Measurements from ENCODE around the gene SPATA24. TPM values are rescaled to one million over a fixed set of nuclear protein-coding genes. Genes with fewer than 3 reads are reported as not detected.

Gene SPATA24
- total RNA-seq, 1 donor from 2014 or later: 4.6 TPM

DNA sequence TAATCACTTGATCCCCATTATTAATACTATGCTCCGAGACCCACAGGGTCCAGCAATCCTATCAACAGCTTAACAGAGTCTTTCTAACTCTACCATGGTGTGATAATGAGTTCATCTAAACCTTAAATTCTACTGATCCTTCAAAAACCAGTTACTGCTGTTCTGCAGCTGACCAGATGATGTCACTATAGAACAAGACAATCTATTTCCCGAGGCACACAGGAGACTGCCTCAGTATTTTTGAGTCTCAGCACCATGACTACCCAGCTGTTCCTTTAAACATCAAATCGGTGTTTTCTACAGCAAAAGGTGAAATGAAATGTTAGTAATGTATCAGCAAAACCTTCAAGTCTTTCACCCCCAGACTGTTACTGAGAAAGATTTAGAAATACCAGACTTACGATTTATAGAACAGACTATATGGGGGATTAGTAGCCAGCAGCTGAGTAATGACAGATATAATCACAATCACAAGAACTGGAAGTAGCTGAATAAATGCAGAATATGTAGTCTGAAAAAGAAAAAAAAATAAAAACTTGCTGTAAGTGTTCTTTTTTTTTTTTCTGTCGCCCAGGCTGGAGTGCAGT, 18.5 kb upstream of the SPATA24 start:
- DNase-seq (ENCODE audit: extremely low spot score, unreplicated experiment): no peak
- Mint-ChIP-seq H3K27ac (ENCODE audit: unreplicated experiment) (peak overlapping the region; percentile 76), H3K4me3 (ENCODE audit: unreplicated experiment) (no peak overlapping the region), H3K4me1 (ENCODE audit: unreplicated experiment) (peaks cover 3% of the 10 kb centered on the region), H3K9me3 (ENCODE audit: unreplicated experiment) (no peaks in the 10 kb centered on the region), H3K36me3 (ENCODE audit: unreplicated experiment) (peaks cover 38% of the 10 kb centered on the region), H3K27me3 (ENCODE audit: unreplicated experiment) (no peaks in the 10 kb centered on the region)
- peak; percentile 94 for TF ChIP-seq CTCF (IDR thresholded peaks at IDR 0.05)

DNA sequence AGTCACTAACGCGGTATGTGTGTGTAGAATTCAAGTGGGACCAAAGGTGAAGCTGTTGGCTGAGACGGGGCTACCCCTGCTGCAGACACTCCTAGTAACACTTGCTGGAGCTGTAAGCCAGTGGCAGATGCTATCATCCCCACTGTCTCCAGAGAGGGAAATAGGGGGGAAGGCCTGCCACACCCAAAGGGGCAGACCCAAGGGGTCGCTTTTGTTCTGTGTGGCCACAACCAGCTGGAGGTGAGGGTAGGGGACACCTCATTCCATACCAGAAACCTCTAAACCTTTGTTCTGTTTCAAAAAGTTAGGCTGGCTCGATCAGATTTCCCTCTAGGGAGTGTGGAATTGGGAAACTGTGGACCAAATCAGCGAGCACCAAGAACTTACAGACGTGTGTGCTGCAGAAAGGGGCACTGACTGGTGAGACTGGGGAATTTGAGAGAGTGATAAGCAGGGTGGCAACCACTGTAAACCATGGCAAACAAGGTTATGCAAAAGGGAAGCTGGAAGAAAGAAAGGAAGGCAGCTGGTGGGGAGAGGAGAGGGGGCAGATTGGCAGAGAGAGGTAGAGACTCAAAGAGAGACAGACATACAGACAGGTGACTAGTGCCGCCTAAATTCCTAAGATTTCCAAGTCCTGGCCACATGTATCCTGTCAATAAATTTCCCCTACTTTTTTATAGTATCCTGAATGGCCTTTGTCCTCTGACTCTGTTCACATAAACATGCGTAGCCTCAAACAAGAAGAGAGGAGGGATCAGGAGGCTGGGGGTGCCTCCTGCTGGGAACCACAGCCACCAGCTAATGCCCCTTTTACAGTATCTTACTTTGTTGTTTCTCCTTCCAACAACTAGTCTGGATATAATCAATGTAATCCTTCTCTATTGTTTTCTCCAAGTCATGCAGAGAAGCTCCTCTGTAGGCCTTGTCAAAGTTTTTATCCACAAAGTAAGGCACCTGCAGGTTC, 15.6 kb upstream of the SPATA24 start:
- Mint-ChIP-seq H3K4me1 (ENCODE audit: unreplicated experiment) (peaks cover 8% of the 10 kb centered on the region), H3K4me3 (ENCODE audit: unreplicated experiment) (no peak overlapping the region), H3K27ac (ENCODE audit: unreplicated experiment) (no peak overlapping the region), H3K27me3 (ENCODE audit: unreplicated experiment) (no peaks in the 10 kb centered on the region), H3K9me3 (ENCODE audit: unreplicated experiment) (no peaks in the 10 kb centered on the region), H3K36me3 (ENCODE audit: unreplicated experiment) (peaks cover 33% of the 10 kb centered on the region)
- no peak for DNase-seq (ENCODE audit: extremely low spot score, unreplicated experiment)
- no peak for TF ChIP-seq CTCF (IDR thresholded peaks at IDR 0.05)

DNA sequence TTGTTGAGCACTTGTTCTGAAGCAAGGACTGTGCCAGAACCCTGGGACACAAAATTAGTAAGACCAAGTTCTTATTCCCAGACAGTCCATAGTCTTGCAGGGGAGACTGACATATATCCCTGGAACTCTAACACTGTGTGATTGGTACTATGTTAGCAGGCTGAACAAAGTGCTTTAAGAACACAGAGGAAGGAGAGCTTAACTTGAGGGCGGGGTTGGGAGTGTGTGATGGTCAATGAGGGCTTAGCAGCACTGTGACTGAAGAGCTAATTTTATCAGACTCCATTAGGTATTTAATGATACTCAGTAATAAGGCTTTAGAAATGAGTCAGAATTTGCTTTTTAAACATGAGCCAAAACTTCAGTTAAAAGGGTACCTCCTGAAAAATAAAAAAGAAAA, 14.9 kb upstream of the SPATA24 start:
- Mint-ChIP-seq H3K4me1 (ENCODE audit: unreplicated experiment) (peaks cover 8% of the 10 kb centered on the region), H3K27me3 (ENCODE audit: unreplicated experiment) (no peaks in the 10 kb centered on the region), H3K4me3 (ENCODE audit: unreplicated experiment) (no peak overlapping the region), H3K27ac (ENCODE audit: unreplicated experiment) (no peak overlapping the region), H3K36me3 (ENCODE audit: unreplicated experiment) (peaks cover 35% of the 10 kb centered on the region), H3K9me3 (ENCODE audit: unreplicated experiment) (no peaks in the 10 kb centered on the region)
- no peak for TF ChIP-seq CTCF (IDR thresholded peaks at IDR 0.05)
- DNase-seq (ENCODE audit: extremely low spot score, unreplicated experiment): no peak

DNA sequence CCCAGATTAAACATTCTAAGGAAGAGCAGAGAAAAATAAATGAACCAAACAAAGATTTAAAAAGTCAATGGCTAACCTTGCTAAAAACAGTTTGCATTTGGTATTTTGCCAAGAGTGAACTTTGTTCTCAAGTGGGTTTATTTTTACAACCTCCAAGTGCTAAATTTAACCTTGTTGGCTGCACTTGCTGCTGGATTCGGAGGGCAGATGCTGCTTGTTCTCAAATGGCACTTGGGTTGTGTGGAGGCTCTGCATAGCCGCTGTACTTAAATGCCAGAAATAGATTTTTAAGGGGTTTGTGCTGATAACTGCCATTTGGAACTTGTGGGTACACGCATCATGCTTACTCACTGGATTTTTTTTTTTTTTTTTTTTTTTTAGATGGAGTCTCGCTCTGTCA, 13.3 kb upstream of the SPATA24 start:
- DNase-seq (ENCODE audit: extremely low spot score, unreplicated experiment): no peak
- Mint-ChIP-seq H3K4me3 (ENCODE audit: unreplicated experiment) (no peak overlapping the region), H3K9me3 (ENCODE audit: unreplicated experiment) (no peaks in the 10 kb centered on the region), H3K27ac (ENCODE audit: unreplicated experiment) (no peak overlapping the region), H3K27me3 (ENCODE audit: unreplicated experiment) (no peaks in the 10 kb centered on the region), H3K4me1 (ENCODE audit: unreplicated experiment) (peaks cover 8% of the 10 kb centered on the region), H3K36me3 (ENCODE audit: unreplicated experiment) (peaks cover 38% of the 10 kb centered on the region)
- no peak for TF ChIP-seq CTCF (IDR thresholded peaks at IDR 0.05)

DNA sequence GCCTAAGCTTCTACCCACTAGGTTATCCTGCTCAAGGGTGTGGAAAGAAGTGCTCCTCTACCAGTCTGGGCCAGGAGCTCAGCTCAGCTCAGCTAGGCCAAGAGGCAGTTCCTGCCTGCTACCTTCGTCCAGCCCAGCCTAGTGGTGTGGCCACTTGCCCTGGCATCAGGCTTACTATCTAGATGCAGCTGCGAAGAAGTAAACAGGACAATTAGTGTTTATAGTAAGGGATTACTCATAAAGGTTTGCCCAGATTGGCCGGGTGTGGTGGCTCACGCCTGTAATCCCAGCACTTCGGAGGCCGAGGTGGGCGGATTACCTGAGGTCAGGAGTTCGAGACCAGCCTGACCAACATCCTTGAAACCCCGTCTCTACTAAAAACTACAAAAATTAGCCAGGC, 12.8 kb upstream of the SPATA24 start:
- H3K4me1 Mint-ChIP-seq (ENCODE audit: unreplicated experiment): peaks cover 8% of the 10 kb centered on the region
- no peak overlapping the region for H3K27ac Mint-ChIP-seq (ENCODE audit: unreplicated experiment)
- H3K9me3 Mint-ChIP-seq (ENCODE audit: unreplicated experiment): no peaks in the 10 kb centered on the region
- TF ChIP-seq CTCF (IDR thresholded peaks at IDR 0.05): no peak
- H3K36me3 Mint-ChIP-seq (ENCODE audit: unreplicated experiment): peaks cover 41% of the 10 kb centered on the region
- H3K4me3 Mint-ChIP-seq (ENCODE audit: unreplicated experiment): no peak overlapping the region
- DNase-seq (ENCODE audit: extremely low spot score, unreplicated experiment): no peak
- no peaks in the 10 kb centered on the region for H3K27me3 Mint-ChIP-seq (ENCODE audit: unreplicated experiment)

All from osteocyte (in vitro differentiated cells).